ENCODE results near the gene CACNA2D1. TPM values are rescaled to one million over a fixed set of nuclear protein-coding genes. Genes with fewer than 3 reads are reported as not detected.

The CACNA2D1 gene
- total RNA-seq, 1 experiment from 2014 or later = 0.27 TPM

- H2AFZ ChIP-seq (ENCODE audit: low read depth, low read length, poor library complexity, severe bottlenecking) = no peak overlapping the region
- ChIA-PET RAD21 (ENCODE audit: low non-redundant PET in 1 of 2, low total read pairs in 2 of 2, uncharacterized antibody in 2 of 2, unreplicated experiment in 2 of 2) (no interaction called here), POLR2A (no interaction called here), CTCF (no interaction called here)
- H4K20me1 ChIP-seq (ENCODE audit: insufficient read depth) = no peaks in the 10 kb centered on the region
- H3K9ac ChIP-seq (ENCODE audit: low read length) = no peak overlapping the region
- no peaks in the 10 kb centered on the region for H3K79me2 ChIP-seq (ENCODE audit: insufficient read depth, low read length)
- H3K27ac ChIP-seq (ENCODE audit: low read depth, low read length) = no peak overlapping the region
- intact Hi-C loops (cut with micrococcal nuclease) = no loop called here
- no peaks in the 10 kb centered on the region for H3K4me1 ChIP-seq (ENCODE audit: control insufficient read depth in 1 of 2, insufficient read depth in 2 of 2, low read length in 2 of 2)
- no peaks in the 10 kb centered on the region for H3K27me3 ChIP-seq (ENCODE audit: insufficient read depth, low read length)
- H3K9me2 ChIP-seq (ENCODE audit: insufficient read depth) = no peaks in the 10 kb centered on the region
- DNase-seq (ENCODE audit: low read depth, low spot score) = no peak
- no peaks in the 10 kb centered on the region for H3K36me3 ChIP-seq (ENCODE audit: control insufficient read depth in 1 of 2, insufficient read depth in 2 of 2, low read length in 2 of 2)
- H3K9me3 ChIP-seq (ENCODE audit: control insufficient read depth in 1 of 2, insufficient read depth in 1 of 2, low read depth in 1 of 2, low read length in 2 of 2) = no peaks in the 10 kb centered on the region
- H3K4me3 ChIP-seq (replicated peaks in 1 of 2; ENCODE audit: low read depth in 1 of 2, low read length in 2 of 2) = no peak overlapping the region
- no peak for ATAC-seq
- BruUV-seq (replicated peaks) = no TSS peak
- TF ChIP-seq ATF3 (IDR thresholded peaks at IDR 0.05) (no peak), SRF (IDR thresholded peaks at IDR 0.05; ENCODE audit: low read depth) (no peak), ZFX (IDR thresholded peaks at IDR 0.05) (no peak), JUND (IDR thresholded peaks at IDR 0.05) (no peak), POLR2AphosphoS5 (IDR thresholded peaks at IDR 0.05; ENCODE audit: low read depth, low read length) (no peak), RAD21 (IDR thresholded peaks at IDR 0.05; ENCODE audit: low read depth) (no peak), EZH2 (IDR thresholded peaks at IDR 0.05) (no peak), SP1 (IDR thresholded peaks at IDR 0.05; ENCODE audit: low read depth) (no peak), FOSL1 (IDR thresholded peaks at IDR 0.05; ENCODE audit: low read depth) (no peak), TCF7L2 (IDR thresholded peaks at IDR 0.05; ENCODE audit: borderline replicate concordance, extremely low read depth, insufficient read depth, insufficient read length) (no peak), ZBTB33 (IDR thresholded peaks at IDR 0.05; ENCODE audit: extremely low read depth, insufficient replicate concordance, low read length) (no peak), EZH2phosphoT487 (IDR thresholded peaks at IDR 0.05; ENCODE audit: borderline replicate concordance) (no peak)
- no peak overlapping the region for H3K4me2 ChIP-seq (ENCODE audit: low read length)
These were observed 15.2 kb downstream of the CACNA2D1 start for GRCh38 chr7:82428186-82428961.

All from HCT116 (cell line).